T-helper 2 cell treated with Interferon-gamma antibody and Interleukin-4, amounts not matched to agents 5 μg/mL and 100 μg/mL, for 36 hours (primary cell): Measurements from ENCODE around the gene PTPRT.

Experiments used
- DNase-seq: peaks from one replicate; pipeline ENCODE4 v3.0.0; 2021; ENCODE audit warnings: low spot score
- H3K27ac Mint-ChIP-seq: one replicate; pipeline ENCODE4 v1.8.0; 2021; ENCODE audit warnings: mild to moderate bottlenecking, mixed read lengths
- H3K27me3 Mint-ChIP-seq: one replicate; pipeline ENCODE4 v1.8.0; 2021; ENCODE audit warnings: low read depth, mixed read lengths
- H3K36me3 Mint-ChIP-seq: one replicate; pipeline ENCODE4 v1.8.0; 2021; ENCODE audit warnings: low read depth, mixed read lengths
- H3K4me1 Mint-ChIP-seq: one replicate; pipeline ENCODE4 v1.8.0; 2021; ENCODE audit warnings: low read depth, mixed read lengths
- H3K4me3 Mint-ChIP-seq: one replicate; pipeline ENCODE4 v1.8.0; 2022; ENCODE audit warnings: mild to moderate bottlenecking, moderate library complexity, mixed read lengths
- H3K9me3 Mint-ChIP-seq: one replicate; pipeline ENCODE4 v1.8.0; 2021; ENCODE audit warnings: mixed read lengths

PTPRT gene

GRCh38 chr20:42024653-42025052, 1165.1 kb downstream of the PTPRT start:
- no peak overlapping the region for H3K4me3 Mint-ChIP-seq
- H3K27ac Mint-ChIP-seq, result no peak overlapping the region
- H3K4me1 Mint-ChIP-seq, result no peaks in the 10 kb centered on the region
- no peaks in the 10 kb centered on the region for H3K9me3 Mint-ChIP-seq
- no peaks in the 10 kb centered on the region for H3K27me3 Mint-ChIP-seq
- H3K36me3 Mint-ChIP-seq, result no peaks in the 10 kb centered on the region
- DNase-seq, result no peak
